B cell (primary cell): ENCODE data around the gene CYS1.

Experiments used
- EZH2 ChIP-seq: IDR thresholded peaks from 2 replicates; pipeline ENCODE4 v1.6.1; 2012; ENCODE audit warnings: borderline replicate concordance, low read depth, mild to moderate bottlenecking, moderate library complexity, low read length; ENCODE audit not compliant: insufficient read depth, poor library complexity, severe bottlenecking
- TF ChIP-seq, protein P1 (sequence below): fragments of 200-600 bp; IDR thresholded peaks from one replicate; pipeline ENCODE4 v1.8.0; 2022; ENCODE audit warnings: antibody characterized with exemption, mild to moderate bottlenecking

GRCh38 chr2:10125842-10126631, 45.8 kb upstream of the CYS1 start:
- TF ChIP-seq, protein P1, sequence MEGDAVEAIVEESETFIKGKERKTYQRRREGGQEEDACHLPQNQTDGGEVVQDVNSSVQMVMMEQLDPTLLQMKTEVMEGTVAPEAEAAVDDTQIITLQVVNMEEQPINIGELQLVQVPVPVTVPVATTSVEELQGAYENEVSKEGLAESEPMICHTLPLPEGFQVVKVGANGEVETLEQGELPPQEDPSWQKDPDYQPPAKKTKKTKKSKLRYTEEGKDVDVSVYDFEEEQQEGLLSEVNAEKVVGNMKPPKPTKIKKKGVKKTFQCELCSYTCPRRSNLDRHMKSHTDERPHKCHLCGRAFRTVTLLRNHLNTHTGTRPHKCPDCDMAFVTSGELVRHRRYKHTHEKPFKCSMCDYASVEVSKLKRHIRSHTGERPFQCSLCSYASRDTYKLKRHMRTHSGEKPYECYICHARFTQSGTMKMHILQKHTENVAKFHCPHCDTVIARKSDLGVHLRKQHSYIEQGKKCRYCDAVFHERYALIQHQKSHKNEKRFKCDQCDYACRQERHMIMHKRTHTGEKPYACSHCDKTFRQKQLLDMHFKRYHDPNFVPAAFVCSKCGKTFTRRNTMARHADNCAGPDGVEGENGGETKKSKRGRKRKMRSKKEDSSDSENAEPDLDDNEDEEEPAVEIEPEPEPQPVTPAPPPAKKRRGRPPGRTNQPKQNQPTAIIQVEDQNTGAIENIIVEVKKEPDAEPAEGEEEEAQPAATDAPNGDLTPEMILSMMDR: no peak
- TF ChIP-seq EZH2: no peak
